ENCODE measurements around the gene CLIP2. TPM values are rescaled to one million over a fixed set of nuclear protein-coding genes. Genes with fewer than 3 reads are reported as not detected.

The CLIP2 gene
- total and polyA plus RNA-seq, 2 of the 8 experiments (the other 6 are each of a cell fraction or from before 2014, with no cell fraction given), result 8.3 to 41.5 TPM

GRCh38 chr7:74266191-74266963, 22.8 kb upstream of the CLIP2 start (continued):
- TF ChIP-seq GABPA (IDR thresholded peaks at IDR 0.05; ENCODE audit: borderline replicate concordance, insufficient read depth, low read length) (no peak), GTF2F1 (IDR thresholded peaks at IDR 0.05; ENCODE audit: borderline replicate concordance, low read depth, low read length) (no peak), KDM5A (IDR thresholded peaks at IDR 0.05; ENCODE audit: low read length) (no peak), NANOG (IDR thresholded peaks at IDR 0.05; ENCODE audit: insufficient read depth, low read depth, low read length, poor library complexity, severe bottlenecking) (no peak), CTCF (IDR thresholded peaks at IDR 0.05; ENCODE audit: control extremely low read depth in 1 of 3, insufficient read depth in 1 of 3, low read depth in 1 of 3, low read length in 3 of 3) (no peak), SIX5 (IDR thresholded peaks at IDR 0.05; ENCODE audit: low read depth, low read length) (no peak)
